ENCODE measurements around the gene FILIP1.

Gene FILIP1

DNA sequence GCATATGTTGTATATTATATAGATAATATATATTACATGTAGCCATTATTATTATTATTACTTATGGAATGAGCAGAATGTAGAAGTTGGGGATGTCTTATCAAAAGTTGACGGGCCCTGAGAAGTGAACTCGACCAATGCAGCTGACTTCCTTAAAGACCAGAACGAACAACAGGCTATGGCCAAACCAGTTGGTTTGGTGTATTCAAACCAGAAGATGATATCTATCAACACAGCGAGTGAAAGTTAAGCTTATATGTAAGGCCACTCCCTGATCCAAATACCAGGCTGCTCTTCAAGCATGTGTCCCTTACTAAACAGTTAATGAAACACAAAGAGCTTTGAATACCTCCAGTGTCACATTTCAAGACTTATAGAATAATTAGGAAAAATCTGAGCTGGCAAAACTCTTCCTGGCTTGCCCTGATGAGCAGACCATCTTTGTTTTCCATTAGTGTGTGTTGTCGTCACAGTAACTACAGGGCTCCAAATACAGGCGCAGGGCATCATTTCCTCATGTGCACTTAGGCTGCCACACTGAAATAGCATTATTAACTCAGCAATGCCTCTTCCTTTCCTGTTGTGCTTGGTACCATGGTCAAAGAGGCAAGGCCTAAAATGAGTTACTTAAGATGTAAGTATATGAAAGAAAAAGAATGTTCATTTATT, 6.6 kb downstream of the FILIP1 start:
- Histone ChIP-seq H3K9me3 (ENCODE audit: insufficient read depth, low read length) (no peaks in the 10 kb centered on the region), H3K9ac (ENCODE audit: insufficient read length, low read depth) (no peak overlapping the region), H3K4me3 (ENCODE audit: insufficient read length, low read depth) (no peak overlapping the region), H3K4me1 (ENCODE audit: insufficient read depth, insufficient read length) (no peaks in the 10 kb centered on the region), H3K36me3 (ENCODE audit: insufficient read depth, insufficient read length, low read length) (no peaks in the 10 kb centered on the region), H3K27me3 (ENCODE audit: insufficient read depth, insufficient read length) (no peaks in the 10 kb centered on the region)
- TF ChIP-seq ZNF274 (IDR thresholded peaks at IDR 0.05; ENCODE audit: low read depth, low read length) = no peak
- no peak for DNase-seq (ENCODE audit: low read depth, low spot score)

- Histone ChIP-seq H3K9ac (ENCODE audit: insufficient read length, low read depth) (no peak overlapping the region), H3K4me1 (ENCODE audit: insufficient read depth, insufficient read length) (no peaks in the 10 kb centered on the region), H3K4me3 (ENCODE audit: insufficient read length, low read depth) (no peak overlapping the region), H3K9me3 (ENCODE audit: insufficient read depth, low read length) (no peaks in the 10 kb centered on the region), H3K27me3 (ENCODE audit: insufficient read depth, insufficient read length) (no peaks in the 10 kb centered on the region), H3K36me3 (ENCODE audit: insufficient read depth, insufficient read length, low read length) (no peaks in the 10 kb centered on the region)
- TF ChIP-seq YY1 (IDR thresholded peaks at IDR 0.05; ENCODE audit: insufficient read depth, insufficient read length) = no peak
- TF ChIP-seq ZNF274 (IDR thresholded peaks at IDR 0.05; ENCODE audit: low read depth, low read length) = no peak
- TF ChIP-seq SUZ12 (IDR thresholded peaks at IDR 0.05; ENCODE audit: extremely low read depth, insufficient read depth, insufficient read length) = no peak
- no peak for DNase-seq (ENCODE audit: low read depth, low spot score)
Measured at GRCh38 chr6:75484535-75484934, 9.1 kb downstream of the FILIP1 start.

- no peak overlapping the region for H3K9ac ChIP-seq (ENCODE audit: insufficient read length, low read depth)
- H3K4me3 ChIP-seq (ENCODE audit: insufficient read length, low read depth) = no peak overlapping the region
- no peaks in the 10 kb centered on the region for H3K9me3 ChIP-seq (ENCODE audit: insufficient read depth, low read length)
- no peaks in the 10 kb centered on the region for H3K27me3 ChIP-seq (ENCODE audit: insufficient read depth, insufficient read length)
- no peaks in the 10 kb centered on the region for H3K4me1 ChIP-seq (ENCODE audit: insufficient read depth, insufficient read length)
- TF ChIP-seq SUZ12 (IDR thresholded peaks at IDR 0.05; ENCODE audit: extremely low read depth, insufficient read depth, insufficient read length) (no peak), ZNF274 (IDR thresholded peaks at IDR 0.05; ENCODE audit: low read depth, low read length) (no peak), YY1 (IDR thresholded peaks at IDR 0.05; ENCODE audit: insufficient read depth, insufficient read length) (no peak)
- no peaks in the 10 kb centered on the region for H3K36me3 ChIP-seq (ENCODE audit: insufficient read depth, insufficient read length, low read length)
- no peak for DNase-seq (ENCODE audit: low read depth, low spot score)
Measured at GRCh38 chr6:75483136-75483952, 10.3 kb downstream of the FILIP1 start.

DNA sequence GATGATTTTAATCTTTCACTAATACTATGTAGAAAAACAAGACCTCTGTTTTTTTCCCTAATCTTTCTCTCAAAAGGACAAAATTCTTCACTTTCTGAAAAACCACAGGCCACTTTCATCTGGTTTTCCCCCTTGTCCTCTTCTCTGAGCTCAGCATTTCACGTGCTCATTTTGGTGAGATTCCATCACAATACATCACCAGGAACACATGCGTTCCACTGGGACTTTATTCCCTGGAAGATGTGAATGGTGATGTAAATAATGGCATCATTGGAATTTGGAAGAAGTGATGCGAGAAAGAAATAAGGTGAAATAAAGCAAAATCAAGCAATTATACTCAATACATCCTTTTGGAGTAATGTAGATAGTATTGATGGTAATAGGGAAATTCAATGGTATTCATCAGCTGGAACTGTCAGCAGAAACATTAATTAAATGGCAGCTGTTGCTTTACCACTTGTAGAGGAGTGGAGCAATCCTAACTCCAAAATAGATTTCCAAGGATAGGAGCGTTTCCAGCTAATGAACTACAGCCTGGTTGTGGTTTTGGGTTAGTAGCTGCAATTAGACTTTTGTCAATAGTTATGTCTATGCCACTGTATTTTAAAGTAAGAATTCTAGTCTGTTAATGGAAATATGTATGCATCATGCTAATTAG, 11.5 kb downstream of the FILIP1 start:
- Histone ChIP-seq H3K9ac (ENCODE audit: insufficient read length, low read depth) (no peak overlapping the region), H3K36me3 (ENCODE audit: insufficient read depth, insufficient read length, low read length) (no peaks in the 10 kb centered on the region), H3K27me3 (ENCODE audit: insufficient read depth, insufficient read length) (no peaks in the 10 kb centered on the region), H3K4me3 (ENCODE audit: insufficient read length, low read depth) (no peak overlapping the region), H3K4me1 (ENCODE audit: insufficient read depth, insufficient read length) (no peaks in the 10 kb centered on the region), H3K9me3 (ENCODE audit: insufficient read depth, low read length) (no peaks in the 10 kb centered on the region)
- TF ChIP-seq ZNF274 (IDR thresholded peaks at IDR 0.05; ENCODE audit: low read depth, low read length) = no peak
- no peak for TF ChIP-seq SUZ12 (IDR thresholded peaks at IDR 0.05; ENCODE audit: extremely low read depth, insufficient read depth, insufficient read length)
- TF ChIP-seq YY1 (IDR thresholded peaks at IDR 0.05; ENCODE audit: insufficient read depth, insufficient read length) = no peak
- DNase-seq (ENCODE audit: low read depth, low spot score) = no peak

GRCh38 chr6:75481394-75481793, 12.2 kb downstream of the FILIP1 start:
- DNase-seq (ENCODE audit: low read depth, low spot score) = no peak
- no peaks in the 10 kb centered on the region for H3K9me3 ChIP-seq (ENCODE audit: insufficient read depth, low read length)
- no peak for TF ChIP-seq SUZ12 (IDR thresholded peaks at IDR 0.05; ENCODE audit: extremely low read depth, insufficient read depth, insufficient read length)
- TF ChIP-seq ZNF274 (IDR thresholded peaks at IDR 0.05; ENCODE audit: low read depth, low read length) = no peak
- TF ChIP-seq YY1 (IDR thresholded peaks at IDR 0.05; ENCODE audit: insufficient read depth, insufficient read length) = no peak
- H3K9ac ChIP-seq (ENCODE audit: insufficient read length, low read depth) = no peak overlapping the region
- no peak overlapping the region for H3K4me3 ChIP-seq (ENCODE audit: insufficient read length, low read depth)
- no peaks in the 10 kb centered on the region for H3K27me3 ChIP-seq (ENCODE audit: insufficient read depth, insufficient read length)
- H3K4me1 ChIP-seq (ENCODE audit: insufficient read depth, insufficient read length) = no peaks in the 10 kb centered on the region
- H3K36me3 ChIP-seq (ENCODE audit: insufficient read depth, insufficient read length, low read length) = no peaks in the 10 kb centered on the region

DNA sequence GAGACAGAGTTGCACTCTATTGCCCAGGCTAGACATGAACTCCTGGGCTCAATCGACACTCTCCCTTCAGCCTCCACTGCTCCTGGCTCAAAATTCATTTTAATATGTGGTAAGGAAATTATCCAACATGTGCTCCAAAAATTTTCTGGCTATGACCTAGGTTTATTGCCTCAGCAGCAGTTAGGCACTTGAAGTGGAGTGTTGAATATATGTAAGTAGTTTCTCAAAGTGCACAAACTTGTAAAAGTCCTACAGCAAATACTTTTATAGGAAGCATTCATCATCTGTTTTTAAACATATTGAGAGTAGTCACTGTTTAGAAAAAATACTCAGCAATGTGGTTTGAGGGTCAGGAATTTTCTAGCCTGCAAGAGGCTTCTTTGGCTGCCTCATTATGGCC, 13.2 kb downstream of the FILIP1 start:
- Histone ChIP-seq H3K4me3 (ENCODE audit: insufficient read length, low read depth) (no peak overlapping the region), H3K27me3 (ENCODE audit: insufficient read depth, insufficient read length) (no peaks in the 10 kb centered on the region), H3K36me3 (ENCODE audit: insufficient read depth, insufficient read length, low read length) (no peaks in the 10 kb centered on the region), H3K4me1 (ENCODE audit: insufficient read depth, insufficient read length) (no peaks in the 10 kb centered on the region), H3K9ac (ENCODE audit: insufficient read length, low read depth) (no peak overlapping the region), H3K9me3 (ENCODE audit: insufficient read depth, low read length) (no peaks in the 10 kb centered on the region)
- TF ChIP-seq YY1 (IDR thresholded peaks at IDR 0.05; ENCODE audit: insufficient read depth, insufficient read length) = no peak
- no peak for TF ChIP-seq SUZ12 (IDR thresholded peaks at IDR 0.05; ENCODE audit: extremely low read depth, insufficient read depth, insufficient read length)
- no peak for TF ChIP-seq ZNF274 (IDR thresholded peaks at IDR 0.05; ENCODE audit: low read depth, low read length)
- no peak for DNase-seq (ENCODE audit: low read depth, low spot score)

- no peaks in the 10 kb centered on the region for H3K36me3 ChIP-seq (ENCODE audit: insufficient read depth, insufficient read length, low read length)
- no peaks in the 10 kb centered on the region for H3K4me1 ChIP-seq (ENCODE audit: insufficient read depth, insufficient read length)
- H3K9me3 ChIP-seq (ENCODE audit: insufficient read depth, low read length) = no peaks in the 10 kb centered on the region
- H3K4me3 ChIP-seq (ENCODE audit: insufficient read length, low read depth) = no peak overlapping the region
- H3K9ac ChIP-seq (ENCODE audit: insufficient read length, low read depth) = no peak overlapping the region
- no peaks in the 10 kb centered on the region for H3K27me3 ChIP-seq (ENCODE audit: insufficient read depth, insufficient read length)
- DNase-seq (ENCODE audit: low read depth, low spot score) = no peak
- TF ChIP-seq SUZ12 (IDR thresholded peaks at IDR 0.05; ENCODE audit: extremely low read depth, insufficient read depth, insufficient read length) (no peak), ZNF274 (IDR thresholded peaks at IDR 0.05; ENCODE audit: low read depth, low read length) (no peak), YY1 (IDR thresholded peaks at IDR 0.05; ENCODE audit: insufficient read depth, insufficient read length) (no peak)
Measured at GRCh38 chr6:75479712-75480111, 13.9 kb downstream of the FILIP1 start.
